ENCODE measurements around the gene RSPO3. TPM values are rescaled to one million over a fixed set of nuclear protein-coding genes. Genes with fewer than 3 reads are reported as not detected.
"Not testable (repeated sequence)": the region's sequence is repeated elsewhere in the genome, so short reads cannot be mapped to it uniquely, and the experiment has no call there.

The RSPO3 gene
- total RNA-seq, 1 donor from 2014 or later, result 3.4 TPM

DNA sequence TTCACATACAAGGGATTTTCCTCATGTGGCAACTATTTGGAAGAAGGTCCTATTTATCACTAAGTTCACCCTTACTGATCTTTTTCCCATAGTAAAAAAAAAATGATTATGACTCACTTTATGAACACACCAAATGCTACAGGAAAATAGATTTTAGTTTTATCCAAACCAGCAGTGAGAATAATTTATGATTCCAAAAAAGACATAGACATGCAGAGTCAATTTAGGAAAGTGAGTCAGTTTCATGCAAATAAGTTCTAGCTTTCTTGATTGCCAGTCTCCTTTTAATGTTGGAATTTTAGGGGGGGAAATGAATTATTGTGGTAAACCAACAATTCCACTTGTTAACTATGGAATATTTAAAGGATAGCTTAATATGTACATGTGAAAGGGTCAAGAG is 84.2 kb downstream of the RSPO3 start:
- DNase-seq (ENCODE audit: low spot score), result no peak

DNA sequence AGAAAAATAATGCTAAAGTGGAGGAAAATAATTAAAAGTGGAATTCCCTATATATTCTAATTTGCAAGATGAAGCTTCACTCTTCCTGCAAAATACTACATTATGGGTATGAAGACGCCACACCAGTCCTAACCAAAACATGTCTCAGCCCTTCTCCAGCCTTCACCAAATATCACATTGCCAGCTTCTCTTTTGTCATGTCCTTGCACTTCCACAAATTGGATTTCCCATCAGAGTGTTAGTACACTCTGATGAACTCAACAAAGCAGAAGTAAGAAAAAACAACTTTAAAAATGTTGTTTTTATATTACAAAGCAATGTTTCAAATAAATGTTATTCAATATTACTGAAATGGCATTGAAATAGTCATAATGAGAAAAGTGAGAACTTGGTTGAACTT is 85.8 kb downstream of the RSPO3 start:
- no peak for DNase-seq (ENCODE audit: low spot score)

DNA sequence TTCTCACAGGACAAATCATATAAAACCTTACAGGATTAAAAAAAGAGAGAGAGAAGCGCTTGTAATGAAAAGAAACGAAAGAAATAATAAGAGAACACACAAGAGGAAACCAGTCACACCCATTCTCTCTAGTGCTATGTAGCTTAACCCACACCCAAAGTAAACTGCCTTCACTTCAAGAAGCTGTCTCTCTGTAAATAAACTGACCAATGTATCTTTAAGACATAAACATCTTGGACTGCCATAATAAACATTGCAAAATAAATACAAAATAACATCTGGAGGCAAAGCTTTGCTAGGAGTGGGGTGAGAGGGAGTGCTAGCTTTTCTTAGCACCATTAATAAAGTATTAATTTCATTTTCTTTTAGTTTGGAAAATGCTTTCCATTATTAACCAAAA is 86.6 kb downstream of the RSPO3 start:
- no peak for DNase-seq (ENCODE audit: low spot score)

DNA sequence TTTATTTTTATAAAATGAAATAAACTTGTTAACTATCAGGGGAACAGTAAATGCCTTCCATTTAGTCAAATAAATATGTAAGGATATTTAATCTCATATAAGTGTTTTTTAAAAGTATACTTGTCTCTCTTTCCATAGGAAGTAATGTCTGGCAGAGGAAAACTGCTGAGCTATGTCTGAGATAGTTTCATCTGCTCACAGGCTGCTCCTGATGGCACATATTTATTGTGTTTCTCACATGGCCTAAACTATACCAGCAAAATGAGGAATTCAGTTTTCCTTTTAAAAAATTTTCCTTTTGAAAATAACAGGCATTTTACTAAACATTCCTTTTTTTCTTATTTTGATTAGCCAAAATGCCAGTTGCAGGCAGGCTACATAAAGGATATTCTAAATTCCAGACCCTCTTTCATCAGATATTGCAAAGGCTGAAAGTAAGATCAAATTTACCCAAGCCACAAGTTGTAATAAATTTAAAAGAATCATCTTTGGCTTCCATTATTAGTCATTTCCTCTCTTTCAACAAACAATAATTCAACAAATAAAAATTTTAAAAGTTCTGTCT is 88.1 kb downstream of the RSPO3 start:
- DNase-seq (ENCODE audit: low spot score), result no peak

DNA sequence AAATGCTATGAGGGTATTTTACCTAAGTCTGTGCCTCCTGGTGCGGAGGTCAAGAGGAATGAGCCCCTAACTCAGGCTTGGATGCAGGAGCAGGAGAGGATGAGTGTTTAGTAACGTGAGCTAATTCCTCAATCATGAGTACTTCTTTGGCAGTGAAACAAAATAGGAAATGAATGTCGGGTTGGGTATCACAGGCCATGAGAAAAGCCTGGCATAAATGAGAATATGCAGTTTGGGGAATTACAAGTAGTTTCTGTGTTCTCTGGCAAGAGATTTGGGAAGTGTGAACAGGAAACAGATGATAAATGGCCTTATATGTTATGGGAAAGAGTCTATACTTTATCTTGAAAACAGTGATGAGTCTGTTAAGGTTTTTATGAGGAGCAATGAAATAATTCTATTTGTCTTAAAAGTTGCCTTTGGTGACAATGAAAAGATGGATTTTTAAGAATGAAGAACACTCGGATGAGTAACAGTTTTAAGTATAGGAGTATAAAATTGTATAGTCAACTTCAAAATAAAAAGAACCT is 89.2 kb downstream of the RSPO3 start:
- no peak for DNase-seq (ENCODE audit: low spot score)

DNA sequence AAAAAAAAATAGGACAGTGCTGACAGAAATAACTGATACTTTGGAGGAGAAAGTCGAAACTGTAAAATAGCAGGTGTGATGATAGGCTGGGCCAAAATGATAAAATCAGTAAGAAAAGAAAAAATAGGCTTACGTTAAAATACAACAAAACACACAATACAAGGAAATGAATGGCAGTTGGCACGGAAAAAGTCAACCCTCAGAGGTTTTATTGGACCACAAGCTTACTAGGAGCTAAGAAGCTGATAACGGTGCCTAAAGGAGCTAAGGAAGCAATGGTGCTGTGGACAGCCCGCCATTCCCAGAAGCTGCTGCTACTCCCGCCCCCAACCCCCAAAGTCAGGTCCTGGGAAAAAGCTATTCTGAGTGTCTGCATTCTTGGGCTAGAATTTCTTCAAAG is 92.3 kb downstream of the RSPO3 start:
- no peak for DNase-seq (ENCODE audit: low spot score)

DNA sequence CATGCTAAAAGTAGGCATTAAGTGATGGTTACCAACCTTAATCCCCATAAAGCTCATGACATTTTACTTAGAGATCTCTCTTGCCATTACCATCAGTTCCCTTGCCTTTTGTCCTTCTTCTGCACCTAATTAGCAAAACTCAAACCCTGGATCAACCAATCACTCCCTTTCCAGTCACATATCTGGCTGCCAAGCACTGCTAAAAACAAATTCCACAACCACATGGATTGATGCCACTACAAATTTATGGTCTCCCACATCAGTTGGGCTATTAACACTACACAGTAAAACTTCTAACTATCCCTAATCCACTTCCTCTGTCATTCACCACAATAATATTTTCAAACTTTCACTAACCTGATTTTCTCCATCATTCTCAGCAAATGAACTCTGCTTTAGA is 93.9 kb downstream of the RSPO3 start:
- DNase-seq (ENCODE audit: low spot score), result no peak

DNA sequence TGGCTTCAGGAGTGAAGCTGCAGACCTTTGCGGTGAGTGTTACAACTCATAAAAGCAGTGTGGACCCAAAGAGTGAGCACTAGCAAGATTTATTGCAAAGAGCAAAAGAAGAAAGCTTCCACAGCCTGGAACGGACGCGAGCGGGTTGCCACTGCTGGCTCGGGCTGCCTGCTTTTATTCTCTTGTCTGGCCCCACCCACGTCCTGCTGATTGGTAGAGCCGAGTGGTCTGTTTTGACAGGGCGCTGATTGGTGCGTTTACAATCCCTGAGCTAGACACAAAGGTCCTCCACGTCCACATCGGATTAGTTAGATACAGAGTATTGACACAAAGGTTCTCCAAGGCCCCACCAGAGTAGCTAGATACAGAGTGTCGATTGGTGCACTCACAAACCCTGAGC is 95.6 kb downstream of the RSPO3 start:
- not testable (repeated sequence) for DNase-seq (ENCODE audit: low spot score)

DNA sequence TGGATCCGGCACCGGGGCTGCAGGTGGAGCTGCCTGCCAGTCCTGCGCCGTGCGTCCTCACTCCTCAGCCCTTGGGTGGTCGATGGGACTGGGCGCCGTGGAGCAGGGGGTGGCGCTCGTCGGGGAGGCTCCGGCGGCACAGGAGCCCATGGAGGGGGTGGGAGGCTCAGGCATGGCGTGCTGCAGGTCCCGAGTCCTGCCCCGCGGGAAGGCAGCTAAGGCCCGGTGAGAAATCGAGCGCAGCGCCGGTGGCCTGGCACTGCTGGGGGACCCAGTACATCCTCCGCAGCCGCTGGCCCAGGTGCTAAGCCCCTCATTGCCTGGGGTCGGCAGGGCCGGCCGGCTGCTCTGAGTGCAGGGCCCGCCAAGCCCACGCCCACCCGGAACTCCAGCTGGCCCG is 96.1 kb downstream of the RSPO3 start:
- DNase-seq (ENCODE audit: low spot score), result not testable (repeated sequence)

DNA sequence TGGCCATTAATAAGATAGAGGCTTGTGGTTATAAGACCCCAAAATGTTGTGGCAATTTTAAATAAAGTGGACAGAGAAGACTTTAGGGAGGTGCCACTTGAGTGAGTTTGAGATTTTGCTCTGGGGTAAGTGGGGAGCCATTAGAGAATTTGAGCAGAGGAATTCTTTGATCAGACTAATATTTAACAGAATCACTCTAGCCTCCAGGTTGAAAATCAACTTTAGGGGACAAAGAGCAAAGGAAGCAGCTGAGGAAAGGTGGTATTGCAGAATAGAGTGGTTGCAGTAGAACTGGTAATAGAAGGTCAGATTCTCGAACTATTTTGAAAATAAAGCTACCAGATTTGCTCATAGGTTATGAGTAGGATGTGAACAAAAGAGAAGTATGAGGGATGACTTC is 97.5 kb downstream of the RSPO3 start:
- no peak for DNase-seq (ENCODE audit: low spot score)

DNA sequence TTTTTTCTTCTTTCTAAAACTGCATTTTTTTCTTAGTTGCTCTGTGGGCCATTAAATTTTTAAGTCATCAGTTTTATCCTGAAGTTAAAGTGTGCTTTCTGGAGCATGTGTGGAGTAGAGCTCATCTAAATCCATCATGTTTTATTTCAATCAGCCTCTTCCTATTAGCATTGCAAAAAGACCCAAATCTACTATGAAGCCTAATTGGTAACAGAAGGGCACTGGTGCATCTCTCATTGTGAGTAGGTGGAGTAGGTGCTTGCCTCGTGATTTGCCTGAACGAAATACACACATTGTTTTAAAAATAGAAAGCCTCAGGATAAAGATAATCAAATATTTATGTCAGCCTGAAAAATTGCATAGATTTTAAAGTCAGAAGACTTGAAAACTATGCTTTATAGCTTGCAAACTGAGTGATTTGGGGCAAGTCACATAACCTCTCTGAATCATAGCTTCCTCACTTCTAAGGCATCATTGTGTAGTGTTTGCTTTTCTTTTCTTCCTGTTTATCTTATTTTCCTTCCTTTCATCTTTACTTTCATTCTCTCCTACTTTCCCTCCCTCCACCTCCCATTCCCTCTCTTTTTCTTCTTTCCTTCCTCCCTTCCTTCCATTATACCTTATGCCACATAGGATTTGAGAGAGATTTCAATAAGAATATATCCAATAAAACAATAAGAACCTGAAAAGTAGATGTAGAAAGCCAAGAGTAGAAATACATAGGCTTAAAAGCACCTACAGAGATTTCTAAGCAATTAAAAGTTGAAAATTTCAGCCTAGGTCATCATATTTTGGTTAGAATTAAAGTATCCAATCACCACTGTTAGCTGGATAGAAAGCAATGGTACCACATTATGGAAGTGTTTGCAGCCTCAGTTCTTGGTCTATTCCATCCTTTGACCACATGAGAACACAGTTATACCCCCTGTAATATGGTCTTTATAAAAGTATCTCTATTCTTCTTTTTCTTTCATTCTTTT is 98.6 kb downstream of the RSPO3 start:
- no peak for DNase-seq (ENCODE audit: low spot score)

DNA sequence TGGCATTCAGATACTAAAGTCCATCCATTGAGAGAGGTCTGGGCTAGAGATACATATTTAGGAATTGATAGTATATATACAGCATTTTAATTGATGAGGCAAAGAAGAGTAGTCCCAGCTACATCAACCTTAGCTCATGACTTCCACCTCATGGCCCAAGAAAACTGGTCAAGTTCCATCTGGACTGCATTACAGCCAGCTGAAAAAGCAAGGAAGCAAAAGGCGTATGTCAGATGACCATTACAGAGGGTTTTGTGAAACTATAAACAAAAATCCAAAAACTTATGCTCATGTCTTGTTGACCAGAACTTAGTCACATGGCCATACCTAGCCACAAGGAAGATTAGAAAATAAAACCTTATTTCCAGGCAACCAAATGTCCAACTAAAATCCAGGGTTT is 101.4 kb downstream of the RSPO3 start:
- no peak for DNase-seq (ENCODE audit: low spot score)

DNA sequence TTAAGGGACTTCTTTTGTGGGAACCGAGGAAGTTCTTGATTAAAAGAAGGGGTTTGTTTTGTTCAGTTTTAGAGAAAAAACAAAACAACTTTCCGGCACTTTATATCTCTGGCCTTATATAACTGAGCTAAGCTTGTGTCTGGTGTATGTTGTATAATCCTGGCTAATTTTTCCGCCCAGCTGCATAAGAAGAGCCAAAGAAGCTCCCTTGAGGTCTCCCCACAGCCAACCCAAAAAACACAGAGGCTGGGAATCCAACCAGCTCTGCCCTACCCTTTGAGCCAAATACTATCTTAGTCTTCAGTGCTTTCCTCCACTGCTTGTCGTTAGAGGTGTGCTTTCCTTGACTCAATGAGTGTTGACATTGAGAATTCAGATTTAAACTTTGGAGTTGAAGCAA is 102.7 kb downstream of the RSPO3 start:
- DNase-seq (ENCODE audit: low spot score), result no peak

DNA sequence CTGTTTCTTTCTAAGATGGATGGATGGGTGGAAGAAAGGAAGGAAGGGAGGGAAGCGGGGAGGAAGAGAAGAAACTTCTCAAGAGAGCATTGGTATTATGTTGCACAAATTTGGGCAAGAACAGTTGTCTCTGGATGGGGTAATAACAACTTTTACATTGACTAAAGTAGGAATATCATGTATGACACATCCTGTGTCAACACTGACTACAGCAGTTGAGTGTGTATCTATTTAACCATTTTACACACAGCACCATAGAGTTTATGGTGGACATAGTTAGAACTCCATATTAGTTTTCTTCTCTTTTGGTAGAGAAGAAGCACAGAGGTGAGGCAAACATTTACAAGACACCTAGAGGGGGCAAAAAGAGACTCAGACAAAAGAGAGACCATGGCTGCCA is 103.9 kb downstream of the RSPO3 start:
- DNase-seq (ENCODE audit: low spot score), result no peak

DNA sequence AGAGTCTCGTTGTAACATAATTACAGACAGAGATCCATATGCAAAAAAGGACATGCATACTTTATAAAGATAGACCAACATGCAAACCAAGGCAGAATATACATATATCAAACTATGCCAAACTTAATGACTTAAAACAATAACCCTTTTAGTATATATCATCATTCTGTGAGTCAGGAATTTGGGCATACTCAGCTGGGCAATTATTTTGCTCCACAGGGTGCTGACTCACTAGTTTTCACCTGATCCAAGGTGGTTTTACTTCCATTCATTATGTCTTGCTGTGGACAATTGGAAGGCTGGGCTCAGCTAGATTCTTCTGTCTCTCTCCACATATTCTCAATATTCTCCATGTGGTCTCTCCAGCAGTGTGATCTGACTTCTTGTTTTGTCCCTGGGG is 107.0 kb downstream of the RSPO3 start:
- DNase-seq (ENCODE audit: low spot score), result no peak

DNA sequence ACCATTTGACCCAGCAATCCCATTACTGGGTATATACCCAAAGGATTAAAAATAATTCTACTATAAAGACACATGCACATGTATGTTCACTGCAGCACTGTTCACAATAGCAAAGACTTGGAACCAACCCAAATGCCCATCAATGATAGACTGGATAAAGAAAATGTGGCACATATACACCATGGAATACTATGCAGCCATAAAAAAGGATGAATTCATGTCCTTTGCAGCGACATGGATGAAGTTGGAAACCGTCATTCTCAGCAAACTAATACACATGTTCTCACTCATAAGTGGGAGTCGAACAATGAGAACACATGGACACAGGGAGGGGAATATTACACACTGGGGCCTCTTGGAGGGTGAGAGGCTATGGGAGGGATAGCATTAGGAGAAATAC is 115.3 kb downstream of the RSPO3 start:
- not testable (repeated sequence) for DNase-seq (ENCODE audit: low spot score)

DNA sequence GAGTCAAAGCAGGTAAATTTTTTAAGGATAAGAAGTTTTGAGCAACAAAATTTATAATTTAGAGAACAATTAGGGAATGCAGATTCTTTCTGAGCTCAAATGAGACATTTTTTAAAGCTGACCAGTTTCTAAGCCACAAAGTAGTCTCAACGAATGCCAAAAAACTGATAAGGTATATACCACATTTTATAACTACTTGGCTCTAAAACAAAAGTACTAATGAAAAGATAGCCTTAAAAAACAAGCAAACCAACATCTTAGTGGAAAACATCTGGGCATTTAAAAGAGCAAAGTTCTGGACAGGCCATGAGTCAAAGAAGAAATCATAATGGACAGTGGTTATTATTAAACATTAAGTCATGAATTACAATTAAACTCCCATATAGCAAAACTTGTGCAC is 125.0 kb downstream of the RSPO3 start:
- DNase-seq (ENCODE audit: low spot score), result no peak

Other genes starting within 250 kb of the RSPO3 start
- 41.5 TPM for gene RNF146, start 148.2 kb downstream of the RSPO3 start, total RNA-seq
- 39.9 TPM for gene ECHDC1, start 224.9 kb downstream of the RSPO3 start, total RNA-seq